ENCODE results near the gene RANGRF. TPM values are rescaled to one million over a fixed set of nuclear protein-coding genes. Genes with fewer than 3 reads are reported as not detected.

RANGRF gene
- total and polyA plus RNA-seq, 4 donors, result 6.9 to 19.9 (median 8.9) TPM

DNA sequence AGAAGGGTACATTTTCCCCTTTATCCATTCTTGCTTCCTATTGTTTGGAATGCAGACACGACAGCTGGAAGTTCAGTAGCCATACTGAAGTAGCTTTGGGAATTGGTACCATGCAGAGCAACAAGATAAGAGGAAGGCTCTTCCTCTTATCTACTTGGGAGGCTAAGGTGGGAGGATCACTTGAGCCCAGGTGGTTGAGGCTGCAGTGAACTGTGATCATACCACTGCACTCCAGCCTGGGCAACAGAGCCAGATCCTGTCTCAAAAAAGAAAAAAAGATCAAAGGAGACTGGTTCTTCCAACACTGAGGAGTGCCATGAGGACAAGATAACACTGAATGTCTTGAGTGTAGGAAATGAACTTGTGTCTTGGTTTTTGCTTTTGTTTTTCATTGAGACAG lies 16.0 kb upstream of the RANGRF start:
- no peak overlapping the region for H3K9ac ChIP-seq (ENCODE audit: low read depth in 1 of 2, low read length in 2 of 2)
- H3K9me3 ChIP-seq (ENCODE audit: control insufficient read depth in 4 of 4, low read length in 3 of 4), result no peaks in the 10 kb centered on the region
- H3K4me1 ChIP-seq (ENCODE audit: control insufficient read depth in 4 of 4, insufficient read depth in 4 of 4, low read length in 3 of 4), result peaks cover 0 to 13% (median 8%) of the 10 kb centered on the region in 4 donors
- no peak for DNase-seq (ENCODE audit: low spot score)
- H3K4me3 ChIP-seq (ENCODE audit: low read depth in 1 of 3, low read length in 3 of 3), result no peak overlapping the region
- H3K27me3 ChIP-seq (ENCODE audit: control insufficient read depth in 4 of 4, insufficient read depth in 4 of 4, low read length in 3 of 4), result no peaks in the 10 kb centered on the region
- H3K27ac ChIP-seq (ENCODE audit: low read depth in 1 of 2, low read length in 2 of 2), result no peak overlapping the region
- peaks cover 0 to 7% (median under 1%) of the 10 kb centered on the region in 4 donors for H3K36me3 ChIP-seq (ENCODE audit: control insufficient read depth in 4 of 4, insufficient read depth in 3 of 4, low read depth in 1 of 4, low read length in 3 of 4)
- TF ChIP-seq MAX (IDR thresholded peaks at IDR 0.05) (no peak), CTCF (IDR thresholded peaks at IDR 0.05; ENCODE audit: low read depth, low read length, missing input control) (no peak), TAF1 (conservative IDR thresholded peaks at IDR 0.05) (no peak), ZBTB33 (IDR thresholded peaks at IDR 0.05) (no peak), EGR1 (IDR thresholded peaks at IDR 0.05; ENCODE audit: low read depth in 2 of 2) (no peak), FOXA2 (IDR thresholded peaks at IDR 0.05) (no peak)
- 94% methylated on average over 1 of the region's 1 CpG for WGBS

- peaks cover 0 to 13% (median 8%) of the 10 kb centered on the region in 4 donors for H3K4me1 ChIP-seq (ENCODE audit: control insufficient read depth in 4 of 4, insufficient read depth in 4 of 4, low read length in 3 of 4)
- H3K9ac ChIP-seq (ENCODE audit: low read depth in 1 of 2, low read length in 2 of 2), result no peak overlapping the region
- peaks cover 0 to 3% (median 0%) of the 10 kb centered on the region in 4 donors for H3K36me3 ChIP-seq (ENCODE audit: control insufficient read depth in 4 of 4, insufficient read depth in 3 of 4, low read depth in 1 of 4, low read length in 3 of 4)
- no peak overlapping the region for H3K4me3 ChIP-seq (ENCODE audit: low read depth in 1 of 3, low read length in 3 of 3)
- no peaks in the 10 kb centered on the region for H3K9me3 ChIP-seq (ENCODE audit: control insufficient read depth in 4 of 4, low read length in 3 of 4)
- H3K27ac ChIP-seq (ENCODE audit: low read depth in 1 of 2, low read length in 2 of 2), result peak overlapping the region; percentile 46 to 66
- DNase-seq (ENCODE audit: low spot score), result no peak
- peak; percentile 45 for TF ChIP-seq FOXA2 (IDR thresholded peaks at IDR 0.05)
- TF ChIP-seq RXRA (IDR thresholded peaks at IDR 0.05), result peak; percentile 91 to 92
- peak in 1 of 2 donors; percentile 71 for TF ChIP-seq JUND (IDR thresholded peaks at IDR 0.05)
- peak; percentile 55 for TF ChIP-seq NR2F2 (IDR thresholded peaks at IDR 0.05)
- peak; percentile 84 to 86 for TF ChIP-seq HNF4A (conservative IDR thresholded peaks at IDR 0.05)
- no peak for TF ChIP-seq ZBTB33 (IDR thresholded peaks at IDR 0.05)
- TF ChIP-seq SP1 (IDR thresholded peaks at IDR 0.05), result peak; percentile 87
- no peak for TF ChIP-seq FOXA1 (IDR thresholded peaks at IDR 0.05)
- TF ChIP-seq YY1 (IDR thresholded peaks at IDR 0.05), result peak; percentile 78
- TF ChIP-seq GABPA (IDR thresholded peaks at IDR 0.05 in 1 of 2, conservative IDR thresholded peaks at IDR 0.05 in 1 of 2), result peak in 1 of 2 donors; percentile 54
- TF ChIP-seq, protein P1, sequence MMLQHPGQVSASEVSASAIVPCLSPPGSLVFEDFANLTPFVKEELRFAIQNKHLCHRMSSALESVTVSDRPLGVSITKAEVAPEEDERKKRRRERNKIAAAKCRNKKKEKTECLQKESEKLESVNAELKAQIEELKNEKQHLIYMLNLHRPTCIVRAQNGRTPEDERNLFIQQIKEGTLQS (IDR thresholded peaks at IDR 0.05), result peak; percentile 43
- peak; percentile 36 for TF ChIP-seq HNF4G (IDR thresholded peaks at IDR 0.05)
- peak in 1 of 2 donors; percentile 32 for TF ChIP-seq RAD21 (IDR thresholded peaks at IDR 0.05)
- TF ChIP-seq, protein P2, sequence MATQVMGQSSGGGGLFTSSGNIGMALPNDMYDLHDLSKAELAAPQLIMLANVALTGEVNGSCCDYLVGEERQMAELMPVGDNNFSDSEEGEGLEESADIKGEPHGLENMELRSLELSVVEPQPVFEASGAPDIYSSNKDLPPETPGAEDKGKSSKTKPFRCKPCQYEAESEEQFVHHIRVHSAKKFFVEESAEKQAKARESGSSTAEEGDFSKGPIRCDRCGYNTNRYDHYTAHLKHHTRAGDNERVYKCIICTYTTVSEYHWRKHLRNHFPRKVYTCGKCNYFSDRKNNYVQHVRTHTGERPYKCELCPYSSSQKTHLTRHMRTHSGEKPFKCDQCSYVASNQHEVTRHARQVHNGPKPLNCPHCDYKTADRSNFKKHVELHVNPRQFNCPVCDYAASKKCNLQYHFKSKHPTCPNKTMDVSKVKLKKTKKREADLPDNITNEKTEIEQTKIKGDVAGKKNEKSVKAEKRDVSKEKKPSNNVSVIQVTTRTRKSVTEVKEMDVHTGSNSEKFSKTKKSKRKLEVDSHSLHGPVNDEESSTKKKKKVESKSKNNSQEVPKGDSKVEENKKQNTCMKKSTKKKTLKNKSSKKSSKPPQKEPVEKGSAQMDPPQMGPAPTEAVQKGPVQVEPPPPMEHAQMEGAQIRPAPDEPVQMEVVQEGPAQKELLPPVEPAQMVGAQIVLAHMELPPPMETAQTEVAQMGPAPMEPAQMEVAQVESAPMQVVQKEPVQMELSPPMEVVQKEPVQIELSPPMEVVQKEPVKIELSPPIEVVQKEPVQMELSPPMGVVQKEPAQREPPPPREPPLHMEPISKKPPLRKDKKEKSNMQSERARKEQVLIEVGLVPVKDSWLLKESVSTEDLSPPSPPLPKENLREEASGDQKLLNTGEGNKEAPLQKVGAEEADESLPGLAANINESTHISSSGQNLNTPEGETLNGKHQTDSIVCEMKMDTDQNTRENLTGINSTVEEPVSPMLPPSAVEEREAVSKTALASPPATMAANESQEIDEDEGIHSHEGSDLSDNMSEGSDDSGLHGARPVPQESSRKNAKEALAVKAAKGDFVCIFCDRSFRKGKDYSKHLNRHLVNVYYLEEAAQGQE (IDR thresholded peaks at IDR 0.05), result no peak
- H3K27me3 ChIP-seq (ENCODE audit: control insufficient read depth in 4 of 4, insufficient read depth in 4 of 4, low read length in 3 of 4), result no peaks in the 10 kb centered on the region
- 53% methylated on average over 4 of the region's 4 CpGs for WGBS
These were observed 14.5 kb upstream of the RANGRF start for GRCh38 chr17:8273884-8274444.

All from liver (tissue), 9 donors.